Stimulated activated naive CD8-positive, alpha-beta T cell treated with anti-CD3 and anti-CD28 coated beads, Interleukin-15, Interleukin-2, amounts not matched to agents 100 U/mL and 50 U/mL, for 24 hours (primary cell): ENCODE data around the gene CLTB.
"Not testable (repeated sequence)": the region's sequence is repeated elsewhere in the genome, so short reads cannot be mapped to it uniquely, and the experiment has no call there.

Source experiments
- ATAC-seq: fragments of 150-1000 bp; cut with Tn5 transposase; one replicate; pipeline ENCODE4 v1.10.0; 2021
- DNase-seq: peaks from one replicate; pipeline ENCODE4 v3.0.0; 2021

Gene CLTB

DNA sequence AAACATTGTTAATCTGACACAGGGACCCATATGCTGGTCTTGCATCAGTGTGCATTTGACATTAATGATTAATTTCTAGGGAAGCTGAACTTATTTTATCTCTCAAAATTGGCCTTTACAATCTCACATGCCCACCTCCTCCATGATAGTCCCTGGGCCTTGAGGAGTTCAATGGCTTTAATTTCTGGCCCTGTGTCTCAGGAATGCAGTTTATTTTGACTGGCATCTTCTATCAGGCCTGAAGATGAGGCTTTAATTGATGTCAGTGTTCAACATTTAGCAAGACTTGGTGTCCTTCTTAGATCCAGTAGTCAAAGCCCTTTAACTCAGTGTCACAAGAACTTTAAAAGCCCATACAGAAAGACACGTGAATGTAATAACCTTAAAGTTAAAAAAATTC lies 10.5 kb upstream of the CLTB start:
- ATAC-seq (no peak), DNase-seq (no peak)

- DNase-seq = no peak
- no peak for ATAC-seq
Measured at GRCh38 chr5:176425791-176426190, 9.5 kb upstream of the CLTB start.

DNA sequence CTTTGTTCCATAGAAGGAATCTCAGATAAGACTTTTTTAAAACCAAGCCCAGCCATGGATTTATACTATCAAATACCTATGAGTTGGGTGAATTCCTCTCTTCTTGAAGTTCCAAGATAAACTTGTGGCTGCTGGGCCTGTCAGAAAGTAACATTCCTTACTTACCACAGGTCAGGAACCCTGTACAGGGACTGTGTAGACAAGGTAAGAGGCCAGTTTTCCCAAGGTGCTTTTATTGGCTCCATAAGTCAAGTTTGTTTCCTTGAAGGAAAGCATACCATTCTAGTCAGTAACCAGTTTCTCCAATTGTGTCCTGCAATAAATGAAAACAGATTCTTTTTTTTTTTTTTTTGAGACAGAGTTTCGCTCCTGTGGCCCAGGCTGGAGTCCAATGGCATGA lies 8.8 kb upstream of the CLTB start:
- ATAC-seq = no peak

DNA sequence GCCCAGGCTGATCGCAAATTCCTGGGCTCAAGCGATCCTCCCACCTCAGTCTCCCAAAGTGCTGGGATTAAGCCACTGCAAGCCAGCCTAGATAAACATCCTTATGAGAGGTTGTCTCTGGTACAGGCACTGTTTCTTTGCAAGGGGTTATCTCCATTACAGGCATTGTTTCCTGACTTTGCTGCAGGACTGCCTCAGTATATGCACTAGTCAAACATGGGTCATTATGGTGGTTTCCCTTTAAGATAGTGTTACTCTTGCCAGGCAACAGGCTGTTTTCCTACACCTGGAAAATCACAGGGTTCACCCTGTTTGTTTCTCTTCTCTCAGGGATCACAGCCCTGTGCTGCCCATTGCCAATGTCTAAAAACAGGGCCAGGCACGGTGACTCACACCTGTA lies 7.8 kb upstream of the CLTB start:
- no peak for ATAC-seq

More for the DNA sequence above, 8.8 kb upstream of the CLTB start:
- DNase-seq = no peak

GRCh38 chr5:176420972-176421544 lies 4.7 kb upstream of the CLTB start:
- DNase-seq (no peak), ATAC-seq (no peak)

More for the DNA sequence above, 7.8 kb upstream of the CLTB start:
- no peak for DNase-seq

DNA sequence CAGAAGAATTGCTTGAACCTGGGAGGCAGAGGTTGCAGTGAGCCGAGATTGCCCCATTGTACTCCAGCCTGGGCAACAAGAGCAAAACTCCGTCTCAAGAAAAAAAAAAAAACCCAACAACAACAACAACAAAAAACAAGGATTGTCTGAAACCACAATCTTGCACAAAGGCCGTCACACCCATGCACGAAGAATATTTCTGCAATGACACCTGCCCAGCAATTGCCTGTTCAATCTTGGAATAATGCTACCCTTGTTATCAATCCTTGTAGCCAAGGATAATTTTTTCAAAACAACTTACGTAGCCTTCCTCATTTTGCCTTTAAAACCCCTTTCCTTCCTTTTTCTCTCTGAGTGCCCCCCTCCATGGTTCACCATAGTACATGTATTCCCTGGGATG lies 3.7 kb upstream of the CLTB start:
- DNase-seq (no peak), ATAC-seq (no peak)

DNA sequence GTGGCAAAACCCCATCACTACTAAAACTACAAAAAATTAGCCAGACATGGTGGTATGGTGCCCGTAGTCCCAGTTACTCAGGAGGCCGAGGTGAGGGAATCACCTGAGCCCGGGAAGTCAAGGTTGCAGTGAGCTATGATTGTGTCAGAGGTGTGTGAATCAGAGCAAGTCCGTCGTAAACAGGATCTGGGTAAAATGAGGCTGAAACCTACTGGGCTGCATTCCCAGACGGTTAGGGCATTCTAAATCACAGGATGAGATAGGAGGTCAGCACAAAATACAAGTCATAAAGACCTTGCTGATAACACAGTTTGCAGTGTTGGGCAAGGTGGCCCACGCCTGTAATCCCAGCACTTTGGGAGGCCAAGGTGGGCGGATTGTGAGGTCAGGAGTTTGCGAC lies 1.9 kb upstream of the CLTB start:
- no peak for ATAC-seq
- DNase-seq = no peak

DNA sequence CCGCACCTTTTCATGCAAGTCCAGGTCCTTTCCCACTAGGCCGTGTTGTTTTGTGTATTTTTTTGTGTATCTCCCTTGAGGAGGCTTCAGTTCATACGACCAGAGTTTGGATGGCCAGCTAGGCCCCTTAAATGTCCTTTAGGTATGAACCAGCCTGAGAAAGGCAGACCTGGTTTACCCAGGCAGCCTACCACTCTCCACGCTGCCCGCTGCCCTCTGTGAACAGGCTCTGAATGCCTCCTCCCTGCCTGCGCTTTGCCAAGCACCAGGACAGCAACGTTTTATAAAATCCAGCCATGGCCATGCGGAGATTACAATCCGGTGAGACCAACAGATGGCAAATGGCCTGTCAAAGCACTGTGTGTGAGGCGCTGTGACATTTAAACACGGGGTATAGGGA lies 626 bp upstream of the CLTB start:
- no peak for DNase-seq
- no peak for ATAC-seq

GRCh38 chr5:176415240-176415951 lies 943 bp downstream of the CLTB start:
- DNase-seq (no peak), ATAC-seq (peak; percentile 1)

DNA sequence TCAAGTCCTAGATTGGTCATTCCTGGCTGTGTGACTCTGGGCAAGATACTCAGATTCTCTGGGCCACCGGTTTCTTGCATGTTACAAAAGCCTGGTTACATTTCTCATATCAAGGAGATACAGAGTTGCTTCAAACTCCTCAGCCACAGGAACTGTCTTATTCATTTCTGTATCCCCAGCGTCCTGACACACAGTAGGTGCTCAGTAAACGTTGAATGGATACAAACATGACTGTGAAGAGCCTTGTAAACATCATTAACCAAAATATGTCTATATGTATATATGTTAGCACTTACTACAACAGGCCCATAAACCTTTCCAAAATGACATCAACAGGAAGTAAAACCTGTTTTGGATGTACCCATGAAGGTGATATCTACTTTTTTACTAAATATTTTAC lies 1.6 kb downstream of the CLTB start:
- ATAC-seq (no peak), DNase-seq (no peak)

DNA sequence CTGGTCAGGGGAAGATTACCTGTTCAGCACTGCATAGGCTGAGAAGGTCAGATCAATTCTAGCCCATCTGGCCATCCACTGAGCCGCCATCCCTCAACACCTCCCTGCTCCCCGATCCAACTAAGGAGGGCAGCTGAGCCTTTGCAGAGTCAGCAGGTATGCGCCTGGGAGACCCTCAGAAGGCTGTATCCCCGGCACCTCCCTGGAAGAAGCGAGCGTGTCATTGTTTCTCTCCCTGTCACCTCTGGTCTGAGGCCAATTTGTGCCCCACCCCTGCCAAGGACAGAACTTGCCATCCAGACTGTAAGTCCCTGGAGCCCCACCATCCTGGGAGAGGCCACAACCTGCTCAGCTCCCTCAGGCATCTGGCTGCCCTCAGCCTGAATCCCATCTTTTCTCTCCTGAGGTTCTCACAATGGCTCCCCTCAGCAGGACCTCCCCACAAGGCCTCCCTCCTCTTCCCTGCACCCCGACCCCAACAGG lies 2.6 kb downstream of the CLTB start:
- no peak for ATAC-seq

DNA sequence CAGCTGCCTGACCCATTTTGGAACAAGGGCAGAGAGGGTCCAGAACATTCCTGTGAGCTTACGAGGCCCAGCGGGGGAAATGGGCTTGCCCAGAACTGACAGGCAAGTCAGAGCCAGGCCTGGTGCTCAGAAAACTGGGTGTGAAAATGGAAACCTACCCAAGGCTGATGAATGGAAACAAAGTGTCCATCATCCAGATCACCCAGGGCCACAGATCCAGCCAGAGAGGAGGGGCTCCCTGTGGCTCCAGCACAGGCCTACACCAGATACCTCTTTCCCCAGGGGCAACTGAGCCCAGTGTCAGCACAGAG lies 3.1 kb downstream of the CLTB start:
- ATAC-seq (no peak), DNase-seq (no peak)

More for the DNA sequence above, 2.6 kb downstream of the CLTB start:
- no peak for DNase-seq

DNA sequence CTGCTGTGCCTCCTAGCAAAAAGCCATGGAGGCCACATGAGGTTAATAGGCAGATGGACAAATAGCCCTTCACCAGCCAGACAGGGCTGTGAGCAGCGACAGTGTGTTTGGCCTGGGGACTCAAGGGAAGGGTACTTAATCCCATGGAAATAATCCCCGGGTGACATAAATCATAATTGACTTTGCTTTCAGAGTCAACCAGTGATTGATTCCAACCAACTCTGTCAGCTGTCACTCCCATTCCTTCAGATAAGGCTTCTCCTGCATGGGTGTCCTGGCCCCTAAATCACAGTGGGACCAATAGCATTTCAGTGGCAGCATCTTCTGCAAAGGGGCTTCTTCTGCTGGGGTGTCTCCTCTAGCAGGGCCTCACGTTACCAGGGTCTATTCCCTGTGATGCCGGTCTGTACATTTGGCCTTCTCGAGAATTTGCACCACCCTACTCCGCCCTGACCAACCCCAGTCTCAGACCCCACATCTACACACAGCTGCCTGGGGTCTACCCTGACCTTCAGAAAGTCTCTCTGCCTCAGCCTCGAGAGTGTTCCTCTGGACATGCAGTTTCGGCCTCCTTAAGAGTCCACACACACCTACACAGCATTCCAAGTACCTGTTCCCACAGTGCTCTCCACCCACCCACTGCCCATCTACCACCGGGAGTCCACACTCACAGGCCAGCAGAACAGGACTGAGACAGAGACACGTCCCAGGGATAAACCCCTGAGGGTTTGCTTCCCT lies 3.7 kb downstream of the CLTB start:
- ATAC-seq (no peak), DNase-seq (no peak)

DNA sequence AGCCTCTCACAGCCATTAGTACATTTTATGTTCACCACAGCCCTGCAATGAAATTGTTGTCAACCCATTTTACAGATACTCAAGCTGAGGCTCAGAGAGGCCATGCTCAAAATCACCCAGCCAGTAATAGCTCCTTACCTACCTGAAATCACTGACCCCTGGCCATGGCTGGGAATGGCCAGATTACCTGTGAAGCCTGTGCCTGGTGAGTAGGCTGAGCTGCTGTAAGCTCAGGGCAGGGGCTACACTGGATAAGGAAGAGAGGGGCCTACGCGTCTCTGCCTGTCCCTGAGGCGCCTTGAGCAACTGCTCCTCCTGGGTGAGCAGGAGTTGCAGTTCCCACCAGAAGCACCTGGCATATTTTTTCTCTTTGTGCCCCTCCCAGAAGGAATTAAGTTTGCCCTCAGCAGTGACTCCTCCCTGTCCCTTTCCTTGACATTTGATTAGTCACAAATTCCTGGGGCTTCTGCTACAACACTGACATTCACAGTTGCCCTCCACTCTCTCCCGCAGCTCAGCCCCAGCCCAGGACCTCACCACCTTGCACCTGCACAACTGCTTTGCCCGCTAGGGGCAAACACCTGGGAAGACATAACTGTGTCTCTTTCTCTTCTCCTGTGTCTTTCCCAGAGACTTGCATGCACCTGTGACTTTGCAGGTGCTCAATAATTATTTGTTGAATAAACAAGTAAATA lies 5.7 kb downstream of the CLTB start:
- ATAC-seq (no peak), DNase-seq (no peak)

GRCh38 chr5:176409765-176410164 lies 6.6 kb downstream of the CLTB start:
- ATAC-seq (no peak), DNase-seq (no peak)

- ATAC-seq (no peak), DNase-seq (no peak)
Measured at GRCh38 chr5:176408590-176408989, 7.7 kb downstream of the CLTB start.

DNA sequence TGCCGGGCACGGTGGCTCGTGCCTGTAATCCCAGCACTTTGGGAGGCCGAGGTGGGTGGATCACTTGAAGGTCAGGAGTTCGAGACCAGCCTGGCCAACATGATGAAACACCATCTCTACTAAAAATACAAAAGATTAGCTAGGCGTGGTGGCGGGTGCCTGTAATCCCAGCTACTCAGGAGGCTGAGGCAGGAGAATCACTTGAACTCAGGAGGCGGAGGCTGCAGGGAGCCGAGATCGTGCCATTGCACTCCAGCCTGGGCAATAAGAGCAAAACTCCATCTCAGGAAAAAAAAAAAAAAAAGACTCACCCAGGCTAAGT lies 8.1 kb downstream of the CLTB start:
- DNase-seq, ATAC-seq: not testable (repeated sequence)

GRCh38 chr5:176407456-176408251 lies 8.7 kb downstream of the CLTB start:
- DNase-seq = no peak
- ATAC-seq = no peak

DNA sequence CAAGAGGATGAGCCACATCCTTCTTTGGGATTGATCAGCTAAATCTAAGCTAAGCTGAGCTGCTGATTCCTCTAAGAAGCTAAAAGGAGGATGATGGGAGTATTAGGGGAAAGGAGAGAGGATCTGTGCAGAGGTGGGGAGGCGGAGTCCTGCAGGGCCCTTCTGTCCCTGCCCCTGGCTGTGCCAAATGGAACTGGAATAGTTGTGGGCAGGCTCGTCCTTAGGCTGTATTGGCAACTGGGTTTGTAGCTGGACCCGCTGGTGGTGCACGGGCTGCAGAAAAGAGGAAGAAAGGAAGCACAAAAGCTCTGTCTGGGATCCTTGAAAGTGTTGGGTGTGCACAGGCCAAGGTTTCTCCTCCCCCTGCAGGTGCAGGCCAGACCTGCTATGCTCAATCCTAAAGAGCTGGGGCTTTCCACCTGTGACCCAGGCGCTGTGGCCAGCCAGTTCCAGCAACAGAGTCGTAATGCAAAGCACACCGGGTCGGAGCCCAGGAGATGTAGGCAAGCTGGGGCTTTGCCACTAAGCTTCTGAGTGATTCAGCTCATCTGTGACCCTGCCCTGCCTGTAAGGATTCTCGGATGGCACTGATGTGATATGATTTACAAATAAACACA lies 9.8 kb downstream of the CLTB start:
- DNase-seq = no peak
- ATAC-seq = no peak

GRCh38 chr5:176405656-176406435 lies 10.5 kb downstream of the CLTB start:
- no peak for DNase-seq
- no peak for ATAC-seq
